HG03139 (cell line): ENCODE results near the gene NMT2.

Experiments used
- ATAC-seq: cut with Tn5 transposase; IDR thresholded peaks from one replicate; pipeline ENCODE4 v1.9.1; 2021; ENCODE audit not compliant: unreplicated experiment

The NMT2 gene

GRCh38 chr10:15146366-15146765 lies 22.1 kb downstream of the NMT2 start:
- no peak for ATAC-seq

GRCh38 chr10:15144788-15145187 lies 23.7 kb downstream of the NMT2 start:
- ATAC-seq: no peak

GRCh38 chr10:15141136-15142054 lies 27.1 kb downstream of the NMT2 start:
- ATAC-seq: peak; percentile 73

GRCh38 chr10:15140698-15141097 lies 27.8 kb downstream of the NMT2 start:
- ATAC-seq: no peak

- ATAC-seq: no peak
These were observed 30.9 kb downstream of the NMT2 start for GRCh38 chr10:15137636-15138035.

GRCh38 chr10:15137036-15137359 lies 31.5 kb downstream of the NMT2 start:
- ATAC-seq: no peak

- ATAC-seq: no peak
These were observed 32.1 kb downstream of the NMT2 start for GRCh38 chr10:15136129-15137035.

GRCh38 chr10:15131330-15131729 lies 37.2 kb downstream of the NMT2 start:
- no peak for ATAC-seq

- no peak for ATAC-seq
These were observed 43.6 kb downstream of the NMT2 start for GRCh38 chr10:15124908-15125307.

- ATAC-seq: no peak
These were observed 44.3 kb downstream of the NMT2 start for GRCh38 chr10:15124190-15124589.

- no peak for ATAC-seq
These were observed 44.7 kb downstream of the NMT2 start for GRCh38 chr10:15123749-15124184.

- ATAC-seq: peak; percentile 70
These were observed 45.9 kb downstream of the NMT2 start for GRCh38 chr10:15122477-15123030.

- no peak for ATAC-seq
These were observed 46.8 kb downstream of the NMT2 start for GRCh38 chr10:15121707-15122106.

- ATAC-seq: no peak
These were observed 48.0 kb downstream of the NMT2 start for GRCh38 chr10:15120523-15120922.

GRCh38 chr10:15118615-15119014 lies 49.9 kb downstream of the NMT2 start:
- no peak for ATAC-seq

- ATAC-seq: no peak
These were observed 52.3 kb downstream of the NMT2 start for GRCh38 chr10:15116225-15116624.

GRCh38 chr10:15113766-15114165 lies 54.7 kb downstream of the NMT2 start:
- no peak for ATAC-seq

GRCh38 chr10:15112657-15113056 lies 55.8 kb downstream of the NMT2 start:
- no peak for ATAC-seq

GRCh38 chr10:15106352-15107013 lies 62.0 kb downstream of the NMT2 start:
- peak; percentile 67 for ATAC-seq

- ATAC-seq: no peak
These were observed 65.0 kb downstream of the NMT2 start for GRCh38 chr10:15103513-15103912.

GRCh38 chr10:15099886-15100285 lies 68.6 kb downstream of the NMT2 start:
- ATAC-seq: no peak
